DND-41 (cell line): ENCODE measurements around the gene SHPK.

Experiments
- EZH2 ChIP-seq: IDR thresholded peaks from 3 replicates; pipeline ENCODE4 v1.6.1; 2012; ENCODE audit warnings: borderline replicate concordance, low read depth, mild to moderate bottlenecking, moderate library complexity, low read length, inconsistent platforms; ENCODE audit not compliant: severe bottlenecking
- TF ChIP-seq, protein P1 (sequence below): IDR thresholded peaks from 2 replicates; pipeline ENCODE4 v1.5.1; 2012; ENCODE audit warnings: borderline replicate concordance, low read length, moderate library complexity, mild to moderate bottlenecking; ENCODE audit not compliant: poor library complexity, severe bottlenecking; ENCODE audit errors: extremely low read depth

DNA sequence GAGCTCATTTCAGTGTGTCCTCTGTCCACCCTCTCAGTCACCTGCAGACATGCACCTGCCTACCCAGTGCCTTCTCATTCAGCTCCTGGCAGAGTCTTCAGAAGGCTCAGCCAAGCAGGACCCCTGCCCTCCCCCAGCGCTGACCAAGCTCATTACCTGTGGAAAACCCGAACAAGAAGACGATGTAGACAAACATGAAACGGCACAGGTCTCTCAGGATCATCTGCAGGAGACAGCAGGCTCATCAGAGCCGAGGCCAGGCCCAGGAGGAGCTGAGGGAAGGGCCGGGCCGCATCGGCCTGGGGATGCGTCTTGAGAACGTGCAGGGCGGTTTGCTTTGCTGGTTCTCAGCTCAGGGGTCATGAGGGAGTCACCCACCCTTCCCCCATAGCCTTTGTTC lies 59.1 kb downstream of the SHPK start:
- TF ChIP-seq, protein P1, sequence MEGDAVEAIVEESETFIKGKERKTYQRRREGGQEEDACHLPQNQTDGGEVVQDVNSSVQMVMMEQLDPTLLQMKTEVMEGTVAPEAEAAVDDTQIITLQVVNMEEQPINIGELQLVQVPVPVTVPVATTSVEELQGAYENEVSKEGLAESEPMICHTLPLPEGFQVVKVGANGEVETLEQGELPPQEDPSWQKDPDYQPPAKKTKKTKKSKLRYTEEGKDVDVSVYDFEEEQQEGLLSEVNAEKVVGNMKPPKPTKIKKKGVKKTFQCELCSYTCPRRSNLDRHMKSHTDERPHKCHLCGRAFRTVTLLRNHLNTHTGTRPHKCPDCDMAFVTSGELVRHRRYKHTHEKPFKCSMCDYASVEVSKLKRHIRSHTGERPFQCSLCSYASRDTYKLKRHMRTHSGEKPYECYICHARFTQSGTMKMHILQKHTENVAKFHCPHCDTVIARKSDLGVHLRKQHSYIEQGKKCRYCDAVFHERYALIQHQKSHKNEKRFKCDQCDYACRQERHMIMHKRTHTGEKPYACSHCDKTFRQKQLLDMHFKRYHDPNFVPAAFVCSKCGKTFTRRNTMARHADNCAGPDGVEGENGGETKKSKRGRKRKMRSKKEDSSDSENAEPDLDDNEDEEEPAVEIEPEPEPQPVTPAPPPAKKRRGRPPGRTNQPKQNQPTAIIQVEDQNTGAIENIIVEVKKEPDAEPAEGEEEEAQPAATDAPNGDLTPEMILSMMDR: no peak
- no peak for TF ChIP-seq EZH2
